Subcutaneous adipose tissue (tissue), 4 donors: Measurements from ENCODE around the gene AP1G1. TPM values are rescaled to one million over a fixed set of nuclear protein-coding genes. Genes with fewer than 3 reads are reported as not detected.

Experiments
- CTCF ChIP-seq: fragments of 450-650 bp; IDR thresholded peaks from one replicate; pipeline ENCODE4 v1.5.1; 2016; ENCODE audit warnings: low read depth, mild to moderate bottlenecking, control low read depth, antibody characterized with exemption, moderate library complexity
- total RNA-seq, 4 donors: library from RNA; depleted of rRNA; stranded (reverse); fragments of >200 nt; gene quantifications; one replicate each; pipeline ENCODE4 v1.1.0, GENCODE V29; 2016

AP1G1 gene
- total RNA-seq, 4 donors from 2014 or later = 69.0 to 114 (median 81.2) TPM

- no peak for TF ChIP-seq CTCF
Observed at GRCh38 chr16:71834291-71834690, 25.7 kb upstream of the AP1G1 start.

GRCh38 chr16:71830359-71830758 is 21.7 kb upstream of the AP1G1 start:
- TF ChIP-seq CTCF = no peak

- no peak for TF ChIP-seq CTCF
Observed at GRCh38 chr16:71826533-71827017, 17.9 kb upstream of the AP1G1 start.

- no peak for TF ChIP-seq CTCF
Observed at GRCh38 chr16:71811261-71811803, 2.7 kb upstream of the AP1G1 start.

GRCh38 chr16:71807905-71808592 is 585 bp downstream of the AP1G1 start:
- no peak for TF ChIP-seq CTCF

- no peak for TF ChIP-seq CTCF
Observed at GRCh38 chr16:71803305-71803690, 5.3 kb downstream of the AP1G1 start.

GRCh38 chr16:71796501-71797097 is 12.0 kb downstream of the AP1G1 start:
- no peak for TF ChIP-seq CTCF
